Cardiac muscle cell (in vitro differentiated cells and primary cell): ENCODE measurements around the gene CSMD2. TPM values are rescaled to one million over a fixed set of nuclear protein-coding genes. Genes with fewer than 3 reads are reported as not detected.

Experiments
- DNase-seq, 2 donors: peaks; one replicate each; pipeline versions ENCODE4 v3.0.0 to v3.0.0-alpha.2; 2010 to 2017; ENCODE audit warnings: low read depth in 1 of 2, low spot score in 1 of 2
- H3K27ac ChIP-seq: fragments of 200-600 bp; sonication (generic); 2 replicates; pipeline ENCODE4 v1.5.1; 2016
- H3K27me3 ChIP-seq: fragments of 200-600 bp; sonication (generic); 2 replicates; pipeline ENCODE4 v1.6.0; 2016; ENCODE audit warnings: control low read depth
- H3K36me3 ChIP-seq: fragments of 200-600 bp; sonication (generic); 2 replicates; pipeline ENCODE4 v1.5.1; 2016; ENCODE audit warnings: control low read depth
- H3K4me1 ChIP-seq: fragments of 200-600 bp; sonication (generic); 2 replicates; pipeline ENCODE4 v1.8.1; 2017; ENCODE audit warnings: low read depth, mild to moderate bottlenecking, mixed run types
- H3K4me3 ChIP-seq: fragments of 200-600 bp; sonication (generic); 2 replicates; pipeline ENCODE4 v1.5.1; 2016; ENCODE audit warnings: mild to moderate bottlenecking
- H3K9me3 ChIP-seq: fragments of 200-600 bp; sonication (generic); 2 replicates; pipeline ENCODE4 v1.5.1; 2017; ENCODE audit warnings: low read depth, mild to moderate bottlenecking, control low read depth
- CTCF ChIP-seq: IDR thresholded peaks from 2 replicates; pipeline ENCODE4 v1.5.1; 2012; ENCODE audit warnings: low read depth, mild to moderate bottlenecking, low read length
- polyA plus RNA-seq: library from polyadenylated mRNA; unstranded; fragments of >200 nt; fragmentation: Nextera tagmentation; extraction: Ambion mirVana; gene quantifications from 2 replicates; pipeline ENCODE4 v1.2.1, GENCODE V29; 2016
- total RNA-seq: library from RNA; depleted of rRNA; stranded (reverse); fragments of >200 nt; gene quantifications from 2 replicates; pipeline ENCODE4 v1.2.3, GENCODE V29; 2016

Gene CSMD2
- total and polyA plus RNA-seq, 2 experiments from 2014 or later = 0.24 TPM; not detected in 1

GRCh38 chr1:33906156-33906555 lies 258.9 kb downstream of the CSMD2 start:
- Histone ChIP-seq H3K27ac (no peak overlapping the region), H3K27me3 (no peaks in the 10 kb centered on the region), H3K4me3 (no peak overlapping the region), H3K9me3 (no peaks in the 10 kb centered on the region), H3K36me3 (no peaks in the 10 kb centered on the region), H3K4me1 (peaks cover 13% of the 10 kb centered on the region)
- no peak for TF ChIP-seq CTCF
- no peak for DNase-seq

GRCh38 chr1:33905241-33905640 lies 259.8 kb downstream of the CSMD2 start:
- H3K4me1 ChIP-seq = peaks cover 13% of the 10 kb centered on the region
- H3K27me3 ChIP-seq = no peaks in the 10 kb centered on the region
- H3K27ac ChIP-seq = no peak overlapping the region
- no peak for TF ChIP-seq CTCF
- no peak overlapping the region for H3K4me3 ChIP-seq
- DNase-seq = no peak
- no peaks in the 10 kb centered on the region for H3K9me3 ChIP-seq
- H3K36me3 ChIP-seq = no peaks in the 10 kb centered on the region

GRCh38 chr1:33903210-33903589 lies 261.8 kb downstream of the CSMD2 start:
- Histone ChIP-seq H3K27ac (peak overlapping the region; percentile 47), H3K36me3 (no peaks in the 10 kb centered on the region), H3K4me1 (peaks cover 13% of the 10 kb centered on the region), H3K27me3 (no peaks in the 10 kb centered on the region), H3K9me3 (no peaks in the 10 kb centered on the region), H3K4me3 (no peak overlapping the region)
- TF ChIP-seq CTCF = no peak
- no peak for DNase-seq

GRCh38 chr1:33902486-33903209 lies 262.4 kb downstream of the CSMD2 start:
- no peak for TF ChIP-seq CTCF
- Histone ChIP-seq H3K27me3 (no peaks in the 10 kb centered on the region), H3K27ac (peak overlapping the region; percentile 47), H3K4me1 (peaks cover 13% of the 10 kb centered on the region), H3K9me3 (no peaks in the 10 kb centered on the region), H3K4me3 (no peak overlapping the region), H3K36me3 (no peaks in the 10 kb centered on the region)
- peak in 1 of 2 donors; percentile 46 for DNase-seq

GRCh38 chr1:33899746-33900145 lies 265.3 kb downstream of the CSMD2 start:
- no peak overlapping the region for H3K4me3 ChIP-seq
- H3K27ac ChIP-seq = no peak overlapping the region
- DNase-seq = no peak

More at GRCh38 chr1:33899746-33900145, 265.3 kb downstream of the CSMD2 start:
- no peak for TF ChIP-seq CTCF
- H3K4me1 ChIP-seq = peaks cover 13% of the 10 kb centered on the region
- H3K36me3 ChIP-seq = no peaks in the 10 kb centered on the region
- H3K27me3 ChIP-seq = no peaks in the 10 kb centered on the region
- H3K9me3 ChIP-seq = no peaks in the 10 kb centered on the region
